Subcutaneous abdominal adipose tissue (tissue), 5 donors: ENCODE measurements around the gene GANC.
"Not testable (repeated sequence)": the region's sequence is repeated elsewhere in the genome, so short reads cannot be mapped to it uniquely, and the experiment has no call there.

Source experiments
- H3K27ac ChIP-seq: one replicate; pipeline ENCODE4 v1.7.0; 2013; ENCODE audit warnings: low read depth, mild to moderate bottlenecking, inconsistent platforms, low read length, moderate library complexity
- H3K27me3 ChIP-seq, 5 donors: one replicate each; pipeline ENCODE4 v1.7.0; 2013; ENCODE audit warnings: low read length in 5 of 5, inconsistent platforms in 1 of 5; ENCODE audit not compliant: control insufficient read depth in 5 of 5, insufficient read depth in 4 of 5
- H3K36me3 ChIP-seq, 5 donors: one replicate each; pipeline ENCODE4 v1.7.0; 2013; ENCODE audit warnings: low read length in 5 of 5; ENCODE audit not compliant: control insufficient read depth in 5 of 5, insufficient read depth in 5 of 5
- H3K4me1 ChIP-seq, 5 donors: one replicate each; pipeline ENCODE4 v1.7.0; 2013; ENCODE audit warnings: low read length in 5 of 5, mild to moderate bottlenecking in 3 of 5, moderate library complexity in 1 of 5; ENCODE audit not compliant: control insufficient read depth in 5 of 5, insufficient read depth in 5 of 5
- H3K4me3 ChIP-seq, 5 donors: one replicate each; pipeline ENCODE4 v1.7.0; 2013; ENCODE audit warnings: low read length in 5 of 5, low read depth in 1 of 5
- H3K9ac ChIP-seq, 5 donors: one replicate each; pipeline ENCODE4 v1.7.0; 2013; ENCODE audit warnings: low read length in 5 of 5, mild to moderate bottlenecking in 4 of 5, moderate library complexity in 3 of 5
- H3K9me3 ChIP-seq, 5 donors: one replicate each; pipeline ENCODE4 v1.7.0; 2013; ENCODE audit warnings: low read length in 5 of 5; ENCODE audit not compliant: control insufficient read depth in 5 of 5
- donor health status: healthy.
- donor health status: healthy.
- donor health status: healthy.
- donor health status: healthy.
- donor health status: healthy.

Gene GANC

GRCh38 chr15:42314818-42315217 is 41.8 kb downstream of the GANC start:
- Histone ChIP-seq H3K4me1 (no peaks in the 10 kb centered on the region), H3K9me3 (no peaks in the 10 kb centered on the region), H3K36me3 (peaks cover 22 to 36% (median 26%) of the 10 kb centered on the region in 5 donors), H3K4me3 (no peak overlapping the region), H3K27me3 (no peaks in the 10 kb centered on the region), H3K27ac (no peak overlapping the region), H3K9ac (no peak overlapping the region)

GRCh38 chr15:42315521-42315920 is 42.5 kb downstream of the GANC start:
- Histone ChIP-seq H3K9me3 (no peaks in the 10 kb centered on the region), H3K9ac (no peak overlapping the region), H3K27me3 (no peaks in the 10 kb centered on the region), H3K36me3 (peaks cover 18 to 29% (median 20%) of the 10 kb centered on the region in 5 donors), H3K4me3 (no peak overlapping the region), H3K27ac (no peak overlapping the region), H3K4me1 (no peaks in the 10 kb centered on the region)

- H3K27ac ChIP-seq, H3K9ac ChIP-seq, H3K4me1 ChIP-seq, H3K27me3 ChIP-seq, H3K4me3 ChIP-seq, H3K9me3 ChIP-seq: not testable (repeated sequence)
- H3K36me3 ChIP-seq = peaks cover 10 to 24% (median 14%) of the 10 kb centered on the region in 5 donors
Observed at GRCh38 chr15:42316282-42316805, 43.3 kb downstream of the GANC start.

GRCh38 chr15:42319206-42319605 is 46.2 kb downstream of the GANC start:
- Histone ChIP-seq H3K4me3 (no peak overlapping the region), H3K9ac (no peak overlapping the region), H3K27ac (no peak overlapping the region), H3K9me3 (no peaks in the 10 kb centered on the region), H3K36me3 (peaks cover 12 to 29% (median 23%) of the 10 kb centered on the region in 5 donors), H3K27me3 (no peaks in the 10 kb centered on the region), H3K4me1 (no peaks in the 10 kb centered on the region)

GRCh38 chr15:42324308-42324707 is 51.3 kb downstream of the GANC start:
- Histone ChIP-seq H3K4me3 (no peak overlapping the region), H3K27me3 (no peaks in the 10 kb centered on the region), H3K36me3 (peaks cover 31 to 65% (median 44%) of the 10 kb centered on the region in 5 donors), H3K4me1 (no peaks in the 10 kb centered on the region), H3K9me3 (no peaks in the 10 kb centered on the region), H3K27ac (no peak overlapping the region), H3K9ac (no peak overlapping the region)

- no peak overlapping the region for H3K4me3 ChIP-seq
- no peaks in the 10 kb centered on the region for H3K27me3 ChIP-seq
- peaks cover 23 to 54% (median 37%) of the 10 kb centered on the region in 5 donors for H3K36me3 ChIP-seq
- H3K4me1 ChIP-seq = no peaks in the 10 kb centered on the region
- no peaks in the 10 kb centered on the region for H3K9me3 ChIP-seq
- no peak overlapping the region for H3K27ac ChIP-seq
- H3K9ac ChIP-seq = no peak overlapping the region
Observed at GRCh38 chr15:42329161-42329560, 56.2 kb downstream of the GANC start.

- peaks cover 26 to 51% (median 36%) of the 10 kb centered on the region in 5 donors for H3K36me3 ChIP-seq
- no peak overlapping the region for H3K9ac ChIP-seq
- no peak overlapping the region for H3K4me3 ChIP-seq
- no peaks in the 10 kb centered on the region for H3K27me3 ChIP-seq
- H3K27ac ChIP-seq = no peak overlapping the region
- no peaks in the 10 kb centered on the region for H3K4me1 ChIP-seq
- H3K9me3 ChIP-seq = peaks cover 0 to 3% (median 2%) of the 10 kb centered on the region in 5 donors
Observed at GRCh38 chr15:42329992-42330391, 57.0 kb downstream of the GANC start.

- no peak overlapping the region for H3K4me3 ChIP-seq
- no peak overlapping the region for H3K9ac ChIP-seq
- H3K4me1 ChIP-seq = no peaks in the 10 kb centered on the region
- no peak overlapping the region for H3K27ac ChIP-seq
- peaks cover 0 to 8% (median 6%) of the 10 kb centered on the region in 5 donors for H3K9me3 ChIP-seq
- peaks cover 27 to 55% (median 32%) of the 10 kb centered on the region in 5 donors for H3K36me3 ChIP-seq
- no peaks in the 10 kb centered on the region for H3K27me3 ChIP-seq
Observed at GRCh38 chr15:42331235-42331634, 58.2 kb downstream of the GANC start.

GRCh38 chr15:42332331-42332730 is 59.3 kb downstream of the GANC start:
- Histone ChIP-seq H3K9me3 (peaks cover 0 to 9% (median 7%) of the 10 kb centered on the region in 5 donors), H3K27me3 (no peaks in the 10 kb centered on the region), H3K36me3 (peaks cover 18 to 45% (median 21%) of the 10 kb centered on the region in 5 donors), H3K9ac (no peak overlapping the region), H3K4me1 (no peaks in the 10 kb centered on the region), H3K27ac (no peak overlapping the region), H3K4me3 (no peak overlapping the region)

GRCh38 chr15:42335074-42335473 is 62.1 kb downstream of the GANC start:
- Histone ChIP-seq H3K9me3 (peaks cover 0 to 9% (median 7%) of the 10 kb centered on the region in 5 donors), H3K9ac (no peak overlapping the region), H3K36me3 (peaks cover 8 to 22% (median 16%) of the 10 kb centered on the region in 5 donors), H3K27me3 (no peaks in the 10 kb centered on the region), H3K4me1 (no peaks in the 10 kb centered on the region), H3K4me3 (no peak overlapping the region), H3K27ac (no peak overlapping the region)
